Muscle of leg (tissue), 11 donors: ENCODE measurements around the gene LDLRAP1. TPM values are rescaled to one million over a fixed set of nuclear protein-coding genes. Genes with fewer than 3 reads are reported as not detected.

Source experiments
- DNase-seq: peaks from one replicate; pipeline ENCODE4 v3.0.0; 2013
- H3K27ac ChIP-seq: one replicate; pipeline ENCODE4 v1.5.1; 2013; ENCODE audit warnings: mild to moderate bottlenecking, low read length, control low read depth
- H3K27me3 ChIP-seq: one replicate; pipeline ENCODE4 v1.6.1; 2013; ENCODE audit warnings: low read length; ENCODE audit not compliant: control insufficient read depth, insufficient read depth
- H3K36me3 ChIP-seq: one replicate; pipeline ENCODE4 v1.6.1; 2013; ENCODE audit warnings: low read length; ENCODE audit not compliant: control insufficient read depth, insufficient read depth
- H3K4me1 ChIP-seq: one replicate; pipeline ENCODE4 v1.6.1; 2013; ENCODE audit warnings: low read length; ENCODE audit not compliant: control insufficient read depth, insufficient read depth
- H3K4me3 ChIP-seq: one replicate; pipeline ENCODE4 v1.5.1; 2013; ENCODE audit warnings: low read length, control low read depth
- H3K9me3 ChIP-seq: replicated peaks from 2 replicates; pipeline ENCODE4 v1.6.1; 2013; ENCODE audit warnings: low read depth, low read length; ENCODE audit not compliant: control insufficient read depth
- WGBS: methylation state at CpG from one replicate; pipeline ENCODE4 v1.1.5; 2013; ENCODE audit warnings: missing lambda C conversion rate; ENCODE audit not compliant: insufficient coverage; 5-methylcytosine and 5-hydroxymethylcytosine counted together
- polyA plus RNA-seq, 8 donors: library from polyadenylated mRNA; unstranded; fragments of 120-200 nt; gene quantifications; one replicate each; pipeline versions ENCODE4 v1.2.1 to v1.2.3, GENCODE V29; 2013; ENCODE audit warnings: inconsistent platforms in 1 of 8, low replicate concordance in 1 of 8; ENCODE audit not compliant: insufficient read length in 8 of 8, insufficient read depth in 1 of 8
- total RNA-seq: library from RNA; stranded (reverse); fragments of 120-200 nt; gene quantifications from one replicate; pipeline ENCODE4 v1.2.4, GENCODE V29; 2013

LDLRAP1 gene
- total and polyA plus RNA-seq, 9 donors, result 7.0 to 17.3 (median 13.9) TPM

GRCh38 chr1:25523542-25523941 lies 19.9 kb upstream of the LDLRAP1 start:
- Histone ChIP-seq H3K27ac (no peak overlapping the region), H3K36me3 (no peaks in the 10 kb centered on the region), H3K9me3 (peaks cover 5% of the 10 kb centered on the region), H3K4me1 (no peaks in the 10 kb centered on the region), H3K4me3 (no peak overlapping the region), H3K27me3 (peaks cover 5% of the 10 kb centered on the region)
- WGBS, result 79% methylated on average over 7 of the region's 10 CpGs
- no peak for DNase-seq

- no peak for DNase-seq
- Histone ChIP-seq H3K9me3 (peaks cover 5% of the 10 kb centered on the region), H3K4me1 (no peaks in the 10 kb centered on the region), H3K36me3 (no peaks in the 10 kb centered on the region), H3K27ac (no peak overlapping the region), H3K4me3 (no peak overlapping the region), H3K27me3 (peaks cover 5% of the 10 kb centered on the region)
- 61% methylated on average over 3 of the region's 15 CpGs for WGBS
Observed at GRCh38 chr1:25524568-25525360, 18.6 kb upstream of the LDLRAP1 start.

GRCh38 chr1:25525361-25525688 lies 18.1 kb upstream of the LDLRAP1 start:
- Histone ChIP-seq H3K9me3 (peaks cover 5% of the 10 kb centered on the region), H3K27me3 (peaks cover 7% of the 10 kb centered on the region), H3K36me3 (no peaks in the 10 kb centered on the region), H3K4me3 (no peak overlapping the region), H3K4me1 (no peaks in the 10 kb centered on the region), H3K27ac (no peak overlapping the region)
- DNase-seq, result no peak
- 83% methylated on average over 3 of the region's 4 CpGs for WGBS

GRCh38 chr1:25526753-25527152 lies 16.7 kb upstream of the LDLRAP1 start:
- 100% methylated on average over 1 of the region's 2 CpGs for WGBS
- peaks cover 7% of the 10 kb centered on the region for H3K27me3 ChIP-seq
- no peaks in the 10 kb centered on the region for H3K4me1 ChIP-seq
- H3K4me3 ChIP-seq, result no peak overlapping the region
- H3K9me3 ChIP-seq, result peaks cover 5% of the 10 kb centered on the region
- no peaks in the 10 kb centered on the region for H3K36me3 ChIP-seq
- no peak for DNase-seq
- no peak overlapping the region for H3K27ac ChIP-seq

- no peak for DNase-seq
- 67% methylated on average over 7 of the region's 12 CpGs for WGBS
- peaks cover 7% of the 10 kb centered on the region for H3K27me3 ChIP-seq
Observed at GRCh38 chr1:25527226-25527846, 16.1 kb upstream of the LDLRAP1 start.

GRCh38 chr1:25527946-25528595 lies 15.3 kb upstream of the LDLRAP1 start:
- no peak overlapping the region for H3K27ac ChIP-seq
- WGBS, result 86% methylated on average over 19 of the region's 21 CpGs
- no peak overlapping the region for H3K4me3 ChIP-seq
- H3K4me1 ChIP-seq, result no peaks in the 10 kb centered on the region
- DNase-seq, result no peak
- H3K27me3 ChIP-seq, result peaks cover 7% of the 10 kb centered on the region
- peaks cover 5% of the 10 kb centered on the region for H3K9me3 ChIP-seq
- no peaks in the 10 kb centered on the region for H3K36me3 ChIP-seq

More at GRCh38 chr1:25527226-25527846, 16.1 kb upstream of the LDLRAP1 start:
- H3K9me3 ChIP-seq, result peaks cover 5% of the 10 kb centered on the region
- H3K27ac ChIP-seq, result no peak overlapping the region
- no peaks in the 10 kb centered on the region for H3K36me3 ChIP-seq
- no peak overlapping the region for H3K4me3 ChIP-seq
- no peaks in the 10 kb centered on the region for H3K4me1 ChIP-seq

GRCh38 chr1:25528881-25529517 lies 14.4 kb upstream of the LDLRAP1 start:
- H3K27me3 ChIP-seq, result peaks cover 7% of the 10 kb centered on the region
- no peak for DNase-seq
- WGBS, result 65% methylated on average over 4 of the region's 7 CpGs
- H3K9me3 ChIP-seq, result peaks cover 5% of the 10 kb centered on the region
- H3K36me3 ChIP-seq, result no peaks in the 10 kb centered on the region
- peaks cover 2% of the 10 kb centered on the region for H3K4me1 ChIP-seq
- no peak overlapping the region for H3K27ac ChIP-seq
- H3K4me3 ChIP-seq, result no peak overlapping the region

- Histone ChIP-seq H3K36me3 (no peaks in the 10 kb centered on the region), H3K27me3 (peaks cover 5% of the 10 kb centered on the region), H3K9me3 (peaks cover 5% of the 10 kb centered on the region), H3K4me1 (peaks cover 9% of the 10 kb centered on the region), H3K4me3 (no peak overlapping the region), H3K27ac (no peak overlapping the region)
- DNase-seq, result no peak
- WGBS, result 73% methylated on average over 7 of the region's 18 CpGs
Observed at GRCh38 chr1:25529518-25530185, 13.8 kb upstream of the LDLRAP1 start.

- Histone ChIP-seq H3K4me1 (peaks cover 17% of the 10 kb centered on the region), H3K27me3 (peaks cover 2% of the 10 kb centered on the region), H3K4me3 (no peak overlapping the region), H3K36me3 (no peaks in the 10 kb centered on the region), H3K9me3 (peaks cover under 1% of the 10 kb centered on the region), H3K27ac (no peak overlapping the region)
- DNase-seq, result no peak
- WGBS, result 66% methylated on average over 12 of the region's 22 CpGs
Observed at GRCh38 chr1:25530186-25531081, 13.0 kb upstream of the LDLRAP1 start.
